BJ (cell line): ENCODE results near the gene TREX2. TPM values are rescaled to one million over a fixed set of nuclear protein-coding genes. Genes with fewer than 3 reads are reported as not detected.

ENCODE experiments used
- CTCF ChIA-PET: fragments of 350-600 bp; formaldehyde crosslinking; extraction: SDS; loops from one replicate; lab custom pipeline; 2021; ENCODE audit warnings: antibody characterized with exemption, inconsistent platforms; lab: Yijun Ruan, JAX
- POLR2A ChIA-PET: fragments of 300-600 bp; sonication (Branson Sonifier 250); formaldehyde crosslinking; extraction: SDS; loops from one replicate; lab custom pipeline; 2021; ENCODE audit warnings: antibody characterized with exemption; lab: Charles Lee
- DNase-seq: peaks from one replicate; pipeline ENCODE4 v3.0.0-alpha.2; 2011; ENCODE audit warnings: low read depth
- H3K27me3 ChIP-seq: 2 replicates; pipeline ENCODE4 v1.6.0; 2011; ENCODE audit warnings: low read length; ENCODE audit not compliant: control insufficient read depth, insufficient read depth
- H3K36me3 ChIP-seq: 2 replicates; pipeline ENCODE4 v1.5.1; 2011; ENCODE audit warnings: low read length; ENCODE audit not compliant: control insufficient read depth, insufficient read depth
- H3K4me3 ChIP-seq: 2 replicates; pipeline ENCODE4 v1.5.1; 2011; ENCODE audit warnings: low read depth, mild to moderate bottlenecking, control low read depth, low read length
- polyA plus RNA-seq: library from polyadenylated mRNA; depleted of rRNA; stranded (reverse); fragments of >200 nt; gene quantifications from 2 replicates; pipeline ENCODE4 v1.2.3, GENCODE V29; 2011
- TF ChIP-seq, protein P1 (sequence below): IDR thresholded peaks from 2 replicates; pipeline ENCODE4 v1.5.1; 2011; ENCODE audit warnings: low read depth, mild to moderate bottlenecking, control low read depth, inconsistent platforms, low read length, moderate library complexity; ENCODE audit not compliant: insufficient read depth

Gene TREX2
- polyA plus RNA-seq, 1 experiment: 1.1 TPM

GRCh38 chrX:153412746-153413720, 32.8 kb downstream of the TREX2 start:
- ChIA-PET CTCF (interaction anchor here (1.0 kb wide), 2 partner anchors 36 to 380 kb away, joined by 3 read pairs; no protein-coding TSS in a partner anchor), POLR2A (no interaction called here)
- H3K36me3 ChIP-seq: no peaks in the 10 kb centered on the region
- H3K27me3 ChIP-seq: no peaks in the 10 kb centered on the region
- H3K4me3 ChIP-seq: no peak overlapping the region
- TF ChIP-seq, protein P1, sequence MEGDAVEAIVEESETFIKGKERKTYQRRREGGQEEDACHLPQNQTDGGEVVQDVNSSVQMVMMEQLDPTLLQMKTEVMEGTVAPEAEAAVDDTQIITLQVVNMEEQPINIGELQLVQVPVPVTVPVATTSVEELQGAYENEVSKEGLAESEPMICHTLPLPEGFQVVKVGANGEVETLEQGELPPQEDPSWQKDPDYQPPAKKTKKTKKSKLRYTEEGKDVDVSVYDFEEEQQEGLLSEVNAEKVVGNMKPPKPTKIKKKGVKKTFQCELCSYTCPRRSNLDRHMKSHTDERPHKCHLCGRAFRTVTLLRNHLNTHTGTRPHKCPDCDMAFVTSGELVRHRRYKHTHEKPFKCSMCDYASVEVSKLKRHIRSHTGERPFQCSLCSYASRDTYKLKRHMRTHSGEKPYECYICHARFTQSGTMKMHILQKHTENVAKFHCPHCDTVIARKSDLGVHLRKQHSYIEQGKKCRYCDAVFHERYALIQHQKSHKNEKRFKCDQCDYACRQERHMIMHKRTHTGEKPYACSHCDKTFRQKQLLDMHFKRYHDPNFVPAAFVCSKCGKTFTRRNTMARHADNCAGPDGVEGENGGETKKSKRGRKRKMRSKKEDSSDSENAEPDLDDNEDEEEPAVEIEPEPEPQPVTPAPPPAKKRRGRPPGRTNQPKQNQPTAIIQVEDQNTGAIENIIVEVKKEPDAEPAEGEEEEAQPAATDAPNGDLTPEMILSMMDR: peak; percentile 17; the same call in 1 of the 2 replicates
- DNase-seq: no peak

GRCh38 chrX:153411988-153412574, 33.8 kb downstream of the TREX2 start:
- POLR2A ChIA-PET: no interaction called here
- no peaks in the 10 kb centered on the region for H3K27me3 ChIP-seq
- H3K36me3 ChIP-seq: no peaks in the 10 kb centered on the region
- DNase-seq: no peak
- CTCF ChIA-PET: no interaction called here
- H3K4me3 ChIP-seq: peak overlapping the region; percentile 57
- TF ChIP-seq, protein P1: no peak

DNA sequence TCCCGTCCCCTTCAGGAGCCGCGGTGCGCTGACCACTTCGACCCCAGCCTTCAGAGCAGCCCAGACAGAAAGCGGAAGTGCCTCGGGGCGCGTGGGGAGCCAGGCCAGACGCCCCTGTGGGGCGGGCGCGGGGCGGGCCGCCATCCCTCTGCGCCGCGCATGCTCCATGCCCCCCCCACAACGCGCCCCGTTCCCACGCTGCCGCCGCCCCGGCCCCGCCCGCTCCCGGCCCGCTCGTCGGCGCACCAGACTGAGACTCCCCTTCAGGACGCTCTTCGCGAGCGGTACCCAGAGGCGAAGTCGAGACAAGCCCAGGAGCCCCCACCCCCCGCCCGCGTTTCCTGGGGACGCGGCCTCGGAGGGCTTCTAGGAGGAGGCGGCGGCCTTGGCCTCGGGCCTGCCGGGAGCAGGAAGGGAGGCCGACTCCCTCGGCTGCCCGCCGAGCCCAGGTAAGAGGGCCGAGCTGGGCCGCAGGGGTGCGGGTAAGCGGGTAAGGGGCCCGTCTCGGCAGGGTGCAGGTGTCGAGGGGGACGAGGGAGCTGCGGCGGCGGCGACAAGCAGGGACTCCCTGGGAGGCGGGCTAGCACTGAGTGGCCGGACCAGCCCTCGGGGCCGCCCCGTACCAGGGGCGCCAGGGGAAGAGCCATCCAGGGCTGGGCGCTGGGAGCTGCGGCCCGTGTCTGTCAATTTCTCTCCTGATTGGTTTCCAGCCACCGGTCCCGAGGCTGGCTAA, 34.4 kb downstream of the TREX2 start, which contains the start of gene ZFP92:
TSS of gene ZFP92 (plus strand) at position 218 of the 733 bp plus-strand sequence. CDS start 6,851 bp downstream, outside the sequence.
- Histone ChIP-seq H3K27me3 (no peaks in the 10 kb centered on the region), H3K4me3 (peak within 1 kb of the TSS; percentile 57), H3K36me3 (no peaks in the 10 kb centered on the region)
- ChIA-PET POLR2A (no interaction called here), CTCF (no interaction called here)
- no peak for DNase-seq
- TF ChIP-seq, protein P1: no peak

DNA sequence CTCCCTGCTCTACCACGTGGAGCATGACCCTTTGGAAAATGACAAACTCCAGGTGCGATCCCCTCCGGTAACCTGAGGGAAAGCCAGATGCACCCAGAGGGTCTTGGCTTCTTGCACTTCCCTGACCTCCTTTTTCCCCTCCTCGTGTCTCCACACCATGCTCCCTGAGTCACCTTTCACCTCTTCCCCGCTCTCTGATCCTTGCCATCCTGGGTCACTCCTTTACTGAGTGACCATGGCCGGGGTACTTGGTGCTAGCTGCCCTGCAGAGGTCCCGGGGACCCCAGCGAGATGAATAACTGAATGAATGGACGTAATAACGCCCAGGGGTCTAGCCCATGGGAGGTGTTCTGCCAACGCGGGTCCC, 35.0 kb downstream of the TREX2 start:
- TF ChIP-seq, protein P1: no peak
- CTCF ChIA-PET: no interaction called here
- POLR2A ChIA-PET: no interaction called here
- H3K4me3 ChIP-seq: peak overlapping the region; percentile 57
- DNase-seq: no peak
- no peaks in the 10 kb centered on the region for H3K36me3 ChIP-seq
- no peaks in the 10 kb centered on the region for H3K27me3 ChIP-seq
